ENCODE data around the gene AFG1L.

- TF ChIP-seq, protein P1, sequence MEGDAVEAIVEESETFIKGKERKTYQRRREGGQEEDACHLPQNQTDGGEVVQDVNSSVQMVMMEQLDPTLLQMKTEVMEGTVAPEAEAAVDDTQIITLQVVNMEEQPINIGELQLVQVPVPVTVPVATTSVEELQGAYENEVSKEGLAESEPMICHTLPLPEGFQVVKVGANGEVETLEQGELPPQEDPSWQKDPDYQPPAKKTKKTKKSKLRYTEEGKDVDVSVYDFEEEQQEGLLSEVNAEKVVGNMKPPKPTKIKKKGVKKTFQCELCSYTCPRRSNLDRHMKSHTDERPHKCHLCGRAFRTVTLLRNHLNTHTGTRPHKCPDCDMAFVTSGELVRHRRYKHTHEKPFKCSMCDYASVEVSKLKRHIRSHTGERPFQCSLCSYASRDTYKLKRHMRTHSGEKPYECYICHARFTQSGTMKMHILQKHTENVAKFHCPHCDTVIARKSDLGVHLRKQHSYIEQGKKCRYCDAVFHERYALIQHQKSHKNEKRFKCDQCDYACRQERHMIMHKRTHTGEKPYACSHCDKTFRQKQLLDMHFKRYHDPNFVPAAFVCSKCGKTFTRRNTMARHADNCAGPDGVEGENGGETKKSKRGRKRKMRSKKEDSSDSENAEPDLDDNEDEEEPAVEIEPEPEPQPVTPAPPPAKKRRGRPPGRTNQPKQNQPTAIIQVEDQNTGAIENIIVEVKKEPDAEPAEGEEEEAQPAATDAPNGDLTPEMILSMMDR (IDR thresholded peaks at IDR 0.05): no peak
- TF ChIP-seq NFE2L1 (CRISPR knock-in tag; IDR thresholded peaks at IDR 0.05) (no peak), E2F4 (CRISPR knock-in tag; IDR thresholded peaks at IDR 0.05; ENCODE audit: borderline replicate concordance, low read depth) (no peak), CBFB (CRISPR knock-in tag; IDR thresholded peaks at IDR 0.05; ENCODE audit: low read depth) (no peak), IRF2 (CRISPR knock-in tag; IDR thresholded peaks at IDR 0.05; ENCODE audit: borderline replicate concordance, low read depth) (no peak), MYBL2 (CRISPR knock-in tag; IDR thresholded peaks at IDR 0.05) (no peak), TEAD4 (CRISPR knock-in tag; IDR thresholded peaks at IDR 0.05) (no peak)
- TF ChIP-seq, protein P2, sequence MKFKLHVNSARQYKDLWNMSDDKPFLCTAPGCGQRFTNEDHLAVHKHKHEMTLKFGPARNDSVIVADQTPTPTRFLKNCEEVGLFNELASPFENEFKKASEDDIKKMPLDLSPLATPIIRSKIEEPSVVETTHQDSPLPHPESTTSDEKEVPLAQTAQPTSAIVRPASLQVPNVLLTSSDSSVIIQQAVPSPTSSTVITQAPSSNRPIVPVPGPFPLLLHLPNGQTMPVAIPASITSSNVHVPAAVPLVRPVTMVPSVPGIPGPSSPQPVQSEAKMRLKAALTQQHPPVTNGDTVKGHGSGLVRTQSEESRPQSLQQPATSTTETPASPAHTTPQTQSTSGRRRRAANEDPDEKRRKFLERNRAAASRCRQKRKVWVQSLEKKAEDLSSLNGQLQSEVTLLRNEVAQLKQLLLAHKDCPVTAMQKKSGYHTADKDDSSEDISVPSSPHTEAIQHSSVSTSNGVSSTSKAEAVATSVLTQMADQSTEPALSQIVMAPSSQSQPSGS (CRISPR knock-in tag; IDR thresholded peaks at IDR 0.05; ENCODE audit: borderline replicate concordance, low read depth): no peak
Observed at GRCh38 chr6:108380876-108381275, 86.0 kb downstream of the AFG1L start.
